OCI-M2 (cell line): ENCODE results near the gene SRPK2.
A peak's percentile ranks its signal among the peaks of the same experiment; 100 is the strongest.
"Not testable (repeated sequence)": the region's sequence is repeated elsewhere in the genome, so short reads cannot be mapped to it uniquely, and the experiment has no call there.

Source experiments
- DNase-seq: peaks from one replicate; lab custom pipeline; 2025; ENCODE audit not compliant: unreplicated experiment; lab: John Stamatoyannopoulos, UW

The SRPK2 gene

DNA sequence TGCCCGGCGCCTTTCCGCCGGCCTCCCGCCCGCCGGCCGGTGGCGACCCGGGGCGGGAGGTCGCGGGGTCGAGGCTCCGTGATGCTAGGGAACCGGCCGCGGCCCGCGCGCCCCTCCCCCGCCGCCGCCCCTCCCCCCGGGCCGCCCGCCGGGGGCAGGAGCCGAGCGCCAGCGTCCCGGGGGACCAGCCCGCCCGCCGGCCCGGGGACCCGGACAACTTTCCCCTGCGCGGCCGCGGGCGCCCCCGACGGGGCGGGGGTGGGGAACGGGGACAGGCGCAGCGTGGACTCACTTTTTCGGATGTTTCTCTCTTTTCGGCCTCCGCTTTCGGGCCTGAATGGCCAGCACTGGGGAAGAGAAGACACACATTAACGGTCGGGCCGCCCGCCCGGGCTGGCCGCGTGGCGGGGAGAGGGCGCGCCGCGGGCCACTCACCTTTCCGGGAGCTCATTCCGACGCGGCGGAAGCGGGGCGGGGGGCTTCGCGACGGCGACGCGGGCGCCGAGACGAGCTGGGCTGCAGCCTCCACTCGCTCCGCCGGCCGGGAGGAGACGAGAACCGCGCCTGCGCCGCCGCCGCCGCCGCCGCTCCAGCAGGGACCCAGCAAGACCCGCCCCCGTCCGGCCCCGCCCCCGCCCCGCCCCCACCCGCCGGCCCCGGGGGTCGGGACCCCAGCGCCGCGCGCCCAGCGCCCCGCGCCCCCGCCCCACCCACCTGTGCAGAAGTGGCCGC, at the start of gene SRPK2:
Gene SRPK2, minus strand, starts transcription at position 566 of the 732 bp plus-strand sequence.
- no peak for DNase-seq

DNA sequence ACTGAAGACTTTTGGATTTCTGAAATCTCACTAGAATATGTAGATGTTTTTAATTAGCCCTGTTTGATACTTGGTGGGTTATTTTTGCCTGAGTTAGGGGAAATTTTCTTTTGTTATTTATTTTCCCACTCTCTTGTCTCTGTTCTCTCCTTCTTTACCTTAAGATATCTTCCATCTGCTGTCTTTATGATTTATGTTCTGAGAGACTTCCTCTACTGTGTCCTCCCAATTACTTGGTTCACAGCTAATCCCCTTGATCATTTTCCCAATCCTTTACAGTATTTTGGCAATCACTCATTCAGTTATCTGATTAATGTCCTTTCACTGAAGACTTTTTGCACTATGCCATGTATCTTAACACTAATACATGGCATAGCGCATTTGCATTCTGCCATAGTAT, 49.5 kb upstream of the SRPK2 start:
- no peak for DNase-seq

DNA sequence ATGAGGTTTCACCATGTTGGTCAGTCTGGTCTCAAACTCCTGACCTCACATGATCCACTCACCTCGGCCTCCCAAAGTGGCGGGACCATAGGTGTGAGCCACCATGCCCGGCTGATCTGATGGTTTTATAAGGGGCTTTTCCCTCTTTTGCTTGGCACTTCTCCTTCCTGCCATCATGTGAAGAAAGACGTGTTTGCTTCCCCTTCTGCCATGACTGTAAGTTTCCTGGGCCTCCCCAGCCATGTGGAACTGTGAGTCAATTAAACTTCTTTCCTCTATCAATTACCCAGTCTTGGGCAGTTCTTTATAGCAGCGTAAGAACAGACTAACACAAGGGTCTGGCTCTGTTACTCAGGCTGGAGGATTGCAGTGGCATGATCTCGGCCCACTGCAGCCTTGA, 48.6 kb upstream of the SRPK2 start:
- DNase-seq: not testable (repeated sequence)

DNA sequence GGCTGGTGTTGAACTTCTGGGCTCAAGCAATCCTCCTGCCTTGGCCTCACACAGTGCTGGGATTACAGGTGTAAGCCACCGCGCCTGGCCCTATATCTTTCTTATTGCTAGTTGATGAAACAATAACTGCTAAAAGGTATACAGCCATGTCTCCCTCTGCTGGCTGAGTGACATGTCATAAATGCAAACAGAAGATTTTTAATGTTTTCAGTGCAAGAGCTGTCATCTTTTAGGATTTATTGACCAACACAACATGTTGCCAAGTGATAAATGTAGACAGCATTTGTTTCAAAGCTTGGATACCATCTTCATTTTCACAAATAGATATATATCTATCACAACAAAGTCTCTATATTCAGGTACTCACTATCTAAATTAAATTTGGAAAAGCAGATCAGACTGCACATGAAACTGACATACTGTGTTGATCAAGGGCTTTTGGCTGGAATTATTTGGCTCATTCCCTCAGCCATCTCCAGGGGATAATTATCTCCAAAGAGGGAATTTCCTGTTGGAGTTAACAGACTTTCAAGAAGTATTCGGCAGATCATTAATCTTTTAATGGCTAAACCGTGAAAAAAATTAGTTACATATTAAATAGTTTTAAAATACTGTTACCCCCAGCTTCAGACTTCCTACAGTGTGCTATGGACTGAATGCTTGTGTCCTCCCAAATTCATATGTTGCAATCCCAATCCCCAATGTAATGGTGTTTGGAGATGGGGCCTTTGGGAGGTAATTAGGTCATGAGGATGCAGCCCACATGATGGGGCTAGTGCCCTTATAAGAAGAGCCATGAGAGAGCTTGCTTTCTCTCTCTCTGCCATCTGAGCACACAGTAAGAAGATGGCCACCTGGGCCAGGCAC, 41.3 kb upstream of the SRPK2 start:
- peak; percentile 26 for DNase-seq

GRCh38 chr7:105426606-105427146, 38.0 kb upstream of the SRPK2 start:
- DNase-seq: no peak

- DNase-seq: no peak
These were observed 35.3 kb upstream of the SRPK2 start for GRCh38 chr7:105423987-105424386.

GRCh38 chr7:105413887-105414437, 25.2 kb upstream of the SRPK2 start:
- DNase-seq: no peak

GRCh38 chr7:105410774-105411173, 22.1 kb upstream of the SRPK2 start:
- not testable (repeated sequence) for DNase-seq

DNA sequence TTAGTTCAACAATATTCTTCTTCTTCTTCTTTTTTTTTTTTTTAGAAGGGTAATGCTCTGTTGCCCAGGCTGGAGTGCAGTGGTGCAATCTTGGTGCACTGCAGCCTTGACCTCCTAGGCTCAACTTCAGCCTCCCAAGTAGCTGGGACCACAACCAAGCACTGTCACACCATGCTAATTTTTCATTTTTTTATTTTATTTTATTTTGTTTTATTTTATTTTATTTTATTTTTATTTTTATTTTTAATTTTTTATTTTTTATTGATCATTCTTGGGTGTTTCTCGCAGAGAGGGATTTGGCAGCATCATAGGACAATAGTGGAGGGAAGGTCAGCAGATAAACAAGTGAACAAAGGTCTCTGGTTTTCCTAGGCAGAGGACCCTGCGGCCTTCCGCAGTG, 21.1 kb upstream of the SRPK2 start:
- DNase-seq: not testable (repeated sequence)

DNA sequence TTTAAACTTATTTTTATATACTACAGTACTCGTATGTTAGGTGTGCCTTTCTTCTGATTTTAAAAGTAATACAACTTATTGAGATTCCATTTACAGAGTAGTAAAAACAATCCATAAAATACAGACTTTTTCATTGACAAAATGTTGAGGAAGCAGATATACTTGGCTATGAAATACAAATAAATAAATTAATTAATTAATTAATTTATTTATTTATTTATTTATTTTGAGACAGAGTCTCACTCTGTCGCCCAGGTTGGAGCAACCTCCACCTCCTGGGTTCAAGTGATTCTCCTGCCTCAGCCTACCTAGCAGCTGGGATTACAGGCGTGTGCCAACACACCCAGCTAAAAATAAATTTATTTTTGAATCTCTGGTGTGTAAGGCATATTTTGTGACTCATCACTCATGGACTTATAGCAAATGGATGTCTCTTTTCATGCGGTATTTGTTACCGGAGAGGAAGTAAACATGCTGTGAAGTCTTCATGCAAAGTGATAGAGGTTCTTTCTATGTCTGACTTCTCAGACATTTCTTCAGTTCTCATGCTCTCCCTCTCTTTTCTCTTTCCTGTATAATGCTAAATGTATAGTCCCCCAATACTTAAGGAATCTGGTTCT, 20.2 kb upstream of the SRPK2 start:
- DNase-seq: no peak

GRCh38 chr7:105403128-105403527, 14.4 kb upstream of the SRPK2 start:
- DNase-seq: no peak

GRCh38 chr7:105402221-105403095, 13.7 kb upstream of the SRPK2 start:
- DNase-seq: no peak

DNA sequence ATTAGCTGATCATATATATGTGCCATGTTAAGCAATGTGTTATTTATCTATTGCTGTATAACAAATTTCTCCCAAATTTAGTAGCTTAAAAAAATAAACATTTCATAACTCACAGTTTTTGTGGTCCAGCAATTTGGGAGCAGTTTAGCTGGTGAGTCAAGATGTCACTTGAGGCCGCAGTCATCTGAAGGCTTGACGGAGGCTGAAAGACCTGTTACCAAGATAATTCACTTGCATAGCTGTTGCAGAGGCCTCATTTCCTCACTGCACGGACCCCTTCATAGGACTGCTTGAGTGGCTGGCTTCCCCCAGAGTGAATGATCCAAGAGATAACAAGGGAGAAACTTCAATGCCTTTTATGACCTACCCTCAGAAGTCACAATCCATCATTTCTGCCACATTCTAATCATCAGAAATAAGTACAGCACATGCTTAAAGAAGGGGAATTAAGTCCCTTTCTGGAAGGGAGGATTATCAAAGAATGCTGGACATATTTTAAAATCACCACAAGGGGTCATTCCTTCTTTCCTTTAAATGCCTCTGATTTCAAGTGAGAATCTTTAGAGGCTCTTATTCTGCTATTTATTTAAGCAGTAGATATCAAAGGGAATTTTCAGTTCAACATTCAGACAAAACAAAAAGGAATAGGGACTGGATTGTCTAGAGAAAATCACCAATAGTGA, 10.5 kb upstream of the SRPK2 start:
- DNase-seq: no peak

DNA sequence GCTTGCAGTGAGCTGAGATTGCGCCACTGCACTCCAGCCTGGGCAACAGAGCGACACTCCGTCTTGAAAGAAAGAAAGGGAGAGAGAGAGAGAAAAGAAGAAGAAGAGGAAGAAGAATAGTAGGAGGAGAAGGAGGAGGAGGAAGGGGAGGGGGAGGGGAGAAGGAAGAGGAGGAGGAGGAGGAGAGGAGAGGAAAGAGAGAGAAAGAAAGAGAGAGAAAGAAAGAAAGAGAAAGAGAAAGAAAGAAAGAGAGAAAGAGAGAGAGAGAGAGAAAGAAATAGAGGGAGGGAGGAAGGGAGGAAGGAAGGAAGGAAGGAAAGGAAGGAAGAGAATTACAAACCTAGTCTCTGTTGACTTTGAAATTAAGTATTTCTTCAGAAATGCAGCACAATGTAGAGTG, 7.8 kb upstream of the SRPK2 start:
- no peak for DNase-seq

GRCh38 chr7:105391429-105391828, 2.7 kb upstream of the SRPK2 start:
- DNase-seq: no peak

DNA sequence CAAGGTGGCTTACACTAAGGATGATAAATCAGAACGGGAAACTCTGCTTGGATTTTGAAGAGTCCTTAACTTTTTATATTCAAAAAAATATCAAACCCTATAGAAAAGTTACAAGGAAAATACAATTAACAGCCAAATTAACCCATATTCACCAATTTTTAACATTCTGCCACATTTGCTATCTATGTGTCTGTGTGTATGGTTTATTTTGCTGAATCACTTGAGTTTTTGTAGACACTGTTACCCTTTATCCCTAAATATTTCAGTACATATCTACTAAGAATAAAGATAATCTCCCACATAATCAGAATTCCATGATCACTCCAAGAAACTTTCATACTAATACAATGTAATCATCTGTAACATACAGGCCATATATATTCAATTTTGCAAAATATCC, 1.2 kb upstream of the SRPK2 start:
- DNase-seq: no peak

- no peak for DNase-seq
These were observed 448 bp upstream of the SRPK2 start for GRCh38 chr7:105389088-105389650.

- no peak for DNase-seq
These were observed 989 bp downstream of the SRPK2 start for GRCh38 chr7:105387508-105388355.
